ENCODE measurements around the gene DCDC2.

DCDC2 gene

GRCh38 chr6:24359640-24360454 lies 2.0 kb upstream of the DCDC2 start:
- Histone ChIP-seq H2AFZ (ENCODE audit: low read depth, low read length) (no peak overlapping the region), H3K27ac (ENCODE audit: low read length) (no peak overlapping the region)
- DNase-seq, result no peak

GRCh38 chr6:24358219-24358821 lies 461 bp upstream of the DCDC2 start:
- DNase-seq, result no peak

More at GRCh38 chr6:24359640-24360454, 2.0 kb upstream of the DCDC2 start:
- H3K27me3 ChIP-seq (ENCODE audit: insufficient read depth, low read length, poor library complexity), result peaks cover under 1% of the 10 kb centered on the region
- H3K79me2 ChIP-seq (ENCODE audit: insufficient read depth, low read length), result no peaks in the 10 kb centered on the region
- no peaks in the 10 kb centered on the region for H3K9me3 ChIP-seq (ENCODE audit: insufficient read depth, low read length, severe bottlenecking)
- no peaks in the 10 kb centered on the region for H3K4me1 ChIP-seq (ENCODE audit: insufficient read depth, low read length)
- H3K36me3 ChIP-seq (ENCODE audit: insufficient read depth, low read length), result no peaks in the 10 kb centered on the region
- no peak overlapping the region for H3K9ac ChIP-seq (ENCODE audit: low read depth, low read length)
- no peak for ATAC-seq (ENCODE audit: insufficient read depth, low read depth)
- no peak for TF ChIP-seq EZH2 (IDR thresholded peaks at IDR 0.05; ENCODE audit: borderline replicate concordance, low read depth, low read length, severe bottlenecking)
- TF ChIP-seq CTCF (IDR thresholded peaks at IDR 0.05; ENCODE audit: borderline replicate concordance, extremely low read depth, low read length, poor library complexity, severe bottlenecking), result no peak
- H3K4me2 ChIP-seq (ENCODE audit: insufficient read depth, low read length), result no peak overlapping the region
- no peaks in the 10 kb centered on the region for H4K20me1 ChIP-seq (ENCODE audit: insufficient read depth, low read length)
- no peak overlapping the region for H3K4me3 ChIP-seq (ENCODE audit: low read depth in 1 of 2, low read length in 2 of 2)

GRCh38 chr6:24356310-24356973 lies 1.4 kb downstream of the DCDC2 start:
- H3K27ac ChIP-seq (ENCODE audit: low read length), result no peak overlapping the region
- ATAC-seq (ENCODE audit: insufficient read depth, low read depth) (no peak), DNase-seq (no peak)
- no peaks in the 10 kb centered on the region for H3K4me1 ChIP-seq (ENCODE audit: insufficient read depth, low read length)
- H3K4me3 ChIP-seq (ENCODE audit: low read depth in 1 of 2, low read length in 2 of 2), result no peak overlapping the region
- no peak overlapping the region for H3K4me2 ChIP-seq (ENCODE audit: insufficient read depth, low read length)
- no peaks in the 10 kb centered on the region for H3K36me3 ChIP-seq (ENCODE audit: insufficient read depth, low read length)
- H2AFZ ChIP-seq (ENCODE audit: low read depth, low read length), result no peak overlapping the region
- no peaks in the 10 kb centered on the region for H3K9me3 ChIP-seq (ENCODE audit: insufficient read depth, low read length, severe bottlenecking)
- peaks cover 9% of the 10 kb centered on the region for H3K27me3 ChIP-seq (ENCODE audit: insufficient read depth, low read length, poor library complexity)
- H3K79me2 ChIP-seq (ENCODE audit: insufficient read depth, low read length), result no peaks in the 10 kb centered on the region
- no peak overlapping the region for H3K9ac ChIP-seq (ENCODE audit: low read depth, low read length)
- H4K20me1 ChIP-seq (ENCODE audit: insufficient read depth, low read length), result no peaks in the 10 kb centered on the region
- TF ChIP-seq EZH2 (IDR thresholded peaks at IDR 0.05; ENCODE audit: borderline replicate concordance, low read depth, low read length, severe bottlenecking) (no peak), CTCF (IDR thresholded peaks at IDR 0.05; ENCODE audit: borderline replicate concordance, extremely low read depth, low read length, poor library complexity, severe bottlenecking) (no peak)

More at GRCh38 chr6:24358219-24358821, 461 bp upstream of the DCDC2 start:
- H4K20me1 ChIP-seq (ENCODE audit: insufficient read depth, low read length), result no peaks in the 10 kb centered on the region
- no peak overlapping the region for H3K4me2 ChIP-seq (ENCODE audit: insufficient read depth, low read length)
- no peaks in the 10 kb centered on the region for H3K9me3 ChIP-seq (ENCODE audit: insufficient read depth, low read length, severe bottlenecking)
- H3K4me3 ChIP-seq (ENCODE audit: low read depth in 1 of 2, low read length in 2 of 2), result no peak overlapping the region
- no peak overlapping the region for H3K9ac ChIP-seq (ENCODE audit: low read depth, low read length)
- ATAC-seq (ENCODE audit: insufficient read depth, low read depth), result no peak
- peaks cover 6% of the 10 kb centered on the region for H3K27me3 ChIP-seq (ENCODE audit: insufficient read depth, low read length, poor library complexity)
- no peaks in the 10 kb centered on the region for H3K36me3 ChIP-seq (ENCODE audit: insufficient read depth, low read length)
- H3K4me1 ChIP-seq (ENCODE audit: insufficient read depth, low read length), result no peaks in the 10 kb centered on the region
- TF ChIP-seq EZH2 (IDR thresholded peaks at IDR 0.05; ENCODE audit: borderline replicate concordance, low read depth, low read length, severe bottlenecking) (no peak), CTCF (IDR thresholded peaks at IDR 0.05; ENCODE audit: borderline replicate concordance, extremely low read depth, low read length, poor library complexity, severe bottlenecking) (no peak)
- no peak overlapping the region for H2AFZ ChIP-seq (ENCODE audit: low read depth, low read length)
- H3K27ac ChIP-seq (ENCODE audit: low read length), result no peak overlapping the region
- H3K79me2 ChIP-seq (ENCODE audit: insufficient read depth, low read length), result no peaks in the 10 kb centered on the region
